Ovary (tissue), 3 donors: ENCODE data around the gene CERT1.

Experiments used
- POLR2A ChIP-seq: fragments of 450-650 bp; IDR thresholded peaks from one replicate; pipeline ENCODE4 v1.6.1; 2017; ENCODE audit warnings: antibody characterized with exemption, mild to moderate bottlenecking, moderate library complexity
- TF ChIP-seq, protein P1 (sequence below), 3 donors: fragments of 450-650 bp in 2 of 3; fragments of 200-600 bp in 1 of 3; IDR thresholded peaks; one replicate each; pipeline versions ENCODE4 v1.5.1 to v1.8.0; 2016 to 2022; ENCODE audit warnings: antibody characterized with exemption in 3 of 3, mild to moderate bottlenecking in 1 of 3
- donor health status: DM: no; HTN: no; CAD: no.

DNA sequence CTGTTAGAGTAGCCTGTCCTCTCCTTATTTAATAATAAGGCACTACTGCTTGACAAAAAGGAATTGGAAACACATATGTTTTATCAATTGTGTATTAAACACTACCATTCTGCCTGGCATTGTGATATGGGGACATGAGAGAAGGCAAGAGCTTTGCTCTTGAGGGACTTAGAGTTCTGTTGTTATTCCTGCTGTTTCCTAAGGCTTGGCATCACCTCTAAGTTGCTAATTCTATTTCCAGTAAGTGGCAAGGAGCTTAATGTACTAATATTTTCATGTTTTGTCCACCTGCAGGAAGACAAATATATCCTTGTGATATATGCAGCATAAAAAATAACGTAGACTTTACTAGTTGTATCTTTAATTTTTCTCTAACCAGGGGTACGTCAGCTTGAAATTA, 161.8 kb downstream of the CERT1 start:
- no peak for TF ChIP-seq POLR2A
- TF ChIP-seq, protein P1, sequence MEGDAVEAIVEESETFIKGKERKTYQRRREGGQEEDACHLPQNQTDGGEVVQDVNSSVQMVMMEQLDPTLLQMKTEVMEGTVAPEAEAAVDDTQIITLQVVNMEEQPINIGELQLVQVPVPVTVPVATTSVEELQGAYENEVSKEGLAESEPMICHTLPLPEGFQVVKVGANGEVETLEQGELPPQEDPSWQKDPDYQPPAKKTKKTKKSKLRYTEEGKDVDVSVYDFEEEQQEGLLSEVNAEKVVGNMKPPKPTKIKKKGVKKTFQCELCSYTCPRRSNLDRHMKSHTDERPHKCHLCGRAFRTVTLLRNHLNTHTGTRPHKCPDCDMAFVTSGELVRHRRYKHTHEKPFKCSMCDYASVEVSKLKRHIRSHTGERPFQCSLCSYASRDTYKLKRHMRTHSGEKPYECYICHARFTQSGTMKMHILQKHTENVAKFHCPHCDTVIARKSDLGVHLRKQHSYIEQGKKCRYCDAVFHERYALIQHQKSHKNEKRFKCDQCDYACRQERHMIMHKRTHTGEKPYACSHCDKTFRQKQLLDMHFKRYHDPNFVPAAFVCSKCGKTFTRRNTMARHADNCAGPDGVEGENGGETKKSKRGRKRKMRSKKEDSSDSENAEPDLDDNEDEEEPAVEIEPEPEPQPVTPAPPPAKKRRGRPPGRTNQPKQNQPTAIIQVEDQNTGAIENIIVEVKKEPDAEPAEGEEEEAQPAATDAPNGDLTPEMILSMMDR (IDR thresholded peaks at IDR 0.05) = no peak
